ENCODE results near the gene ARID4B.
"Not testable (repeated sequence)": the region's sequence is repeated elsewhere in the genome, so short reads cannot be mapped to it uniquely, and the experiment has no call there.

ARID4B gene

DNA sequence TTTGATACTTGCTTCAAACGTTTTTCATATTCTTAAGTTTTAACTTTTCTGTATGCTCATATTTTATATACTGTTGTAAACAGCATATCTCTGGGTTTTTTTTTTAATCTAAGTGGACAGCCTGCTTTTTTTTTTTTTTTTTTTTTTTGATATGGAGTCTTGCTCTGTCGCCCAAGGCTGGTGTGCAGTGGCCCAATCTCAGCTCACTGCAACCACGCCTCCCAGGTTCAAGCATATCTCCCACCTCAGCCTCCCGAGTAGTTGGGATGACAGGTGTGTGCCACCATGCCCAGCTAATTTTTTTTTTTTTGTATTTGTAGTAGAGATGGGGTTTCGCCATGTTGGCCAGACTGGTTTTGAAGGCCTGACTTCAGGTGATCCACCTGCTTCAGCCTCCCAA, 40.4 kb upstream of the ARID4B start:
- Histone ChIP-seq H3K4me1 (ENCODE audit: insufficient read depth, low read length, severe bottlenecking) (peaks cover 19% of the 10 kb centered on the region), H4K20me1 (ENCODE audit: insufficient read depth, low read length) (no peaks in the 10 kb centered on the region), H3K27me3 (ENCODE audit: insufficient read depth, low read length) (no peaks in the 10 kb centered on the region), H3K9ac (ENCODE audit: low read length) (peak overlapping the region; percentile 68; the same call in 1 of the 2 replicates), H3K9me3 (ENCODE audit: low read length) (no peaks in the 10 kb centered on the region), H3K79me2 (ENCODE audit: insufficient read depth, low read length) (peaks cover 23% of the 10 kb centered on the region), H3F3A (ENCODE audit: insufficient read depth, low read length) (no peaks in the 10 kb centered on the region), H3K9me2 (ENCODE audit: low read depth, low read length) (no peaks in the 10 kb centered on the region), H3K4me2 (ENCODE audit: low read length) (peak overlapping the region; percentile 66), H3K36me3 (ENCODE audit: insufficient read depth, low read length) (no peaks in the 10 kb centered on the region), H3K27ac (ENCODE audit: low read depth, low read length, poor library complexity, severe bottlenecking) (no peak overlapping the region), H3K4me3 (ENCODE audit: low read depth, low read length, poor library complexity, severe bottlenecking) (peak overlapping the region; percentile 72), H2AFZ (ENCODE audit: low read length) (no peak overlapping the region)
- TF ChIP-seq CTCF (IDR thresholded peaks at IDR 0.05; ENCODE audit: low read length), result no peak
- no peak for TF ChIP-seq EZH2 (IDR thresholded peaks at IDR 0.05; ENCODE audit: borderline replicate concordance, low read length)

GRCh38 chr1:235367000-235367908, 39.3 kb upstream of the ARID4B start, which contains the start of gene TBCE:
Gene TBCE (plus strand): TSS chr1:235367427. CDS start chr1:235380050, 12,623 bp downstream.
- Histone ChIP-seq H3K9ac (ENCODE audit: low read length) (peak within 1 kb of the TSS; percentile 68), H3K4me2 (ENCODE audit: low read length) (peak within 1 kb of the TSS; percentile 66), H3K79me2 (ENCODE audit: insufficient read depth, low read length) (peaks cover 16% of the 10 kb centered on the region; the same call in 1 of the 2 replicates), H3K36me3 (ENCODE audit: insufficient read depth, low read length) (no peaks in the 10 kb centered on the region), H2AFZ (ENCODE audit: low read length) (peak within 1 kb of the TSS; percentile 54; the same call in 1 of the 2 replicates), H3K4me1 (ENCODE audit: insufficient read depth, low read length, severe bottlenecking) (peaks cover 19% of the 10 kb centered on the region), H3K4me3 (ENCODE audit: low read depth, low read length, poor library complexity, severe bottlenecking) (peak within 1 kb of the TSS; percentile 72), H4K20me1 (ENCODE audit: insufficient read depth, low read length) (no peaks in the 10 kb centered on the region), H3K9me2 (ENCODE audit: low read depth, low read length) (no peaks in the 10 kb centered on the region), H3K27ac (ENCODE audit: low read depth, low read length, poor library complexity, severe bottlenecking) (peak within 1 kb of the TSS; percentile 35), H3K27me3 (ENCODE audit: insufficient read depth, low read length) (no peaks in the 10 kb centered on the region), H3F3A (ENCODE audit: insufficient read depth, low read length) (no peaks in the 10 kb centered on the region), H3K9me3 (ENCODE audit: low read length) (no peaks in the 10 kb centered on the region)
- TF ChIP-seq CTCF (IDR thresholded peaks at IDR 0.05; ENCODE audit: low read length) (no peak), EZH2 (IDR thresholded peaks at IDR 0.05; ENCODE audit: borderline replicate concordance, low read length) (no peak)

GRCh38 chr1:235366286-235366685, 38.3 kb upstream of the ARID4B start:
- peaks cover 10% of the 10 kb centered on the region; the same call in 1 of the 2 replicates for H3K79me2 ChIP-seq (ENCODE audit: insufficient read depth, low read length)
- H3K9me3 ChIP-seq (ENCODE audit: low read length), result no peaks in the 10 kb centered on the region
- no peaks in the 10 kb centered on the region for H3K9me2 ChIP-seq (ENCODE audit: low read depth, low read length)
- H3K4me1 ChIP-seq (ENCODE audit: insufficient read depth, low read length, severe bottlenecking), result peaks cover 22% of the 10 kb centered on the region
- peak overlapping the region; percentile 72 for H3K4me3 ChIP-seq (ENCODE audit: low read depth, low read length, poor library complexity, severe bottlenecking)
- peak overlapping the region; percentile 68; the same call in 1 of the 2 replicates for H3K9ac ChIP-seq (ENCODE audit: low read length)
- H4K20me1 ChIP-seq (ENCODE audit: insufficient read depth, low read length), result no peaks in the 10 kb centered on the region
- TF ChIP-seq EZH2 (IDR thresholded peaks at IDR 0.05; ENCODE audit: borderline replicate concordance, low read length), result no peak
- no peak for TF ChIP-seq CTCF (IDR thresholded peaks at IDR 0.05; ENCODE audit: low read length)
- H2AFZ ChIP-seq (ENCODE audit: low read length), result 0 out of 2 replicates have a peak overlapping the region, but pooled peaks have one; percentile 54
- H3K27ac ChIP-seq (ENCODE audit: low read depth, low read length, poor library complexity, severe bottlenecking), result no peak overlapping the region
- no peaks in the 10 kb centered on the region for H3F3A ChIP-seq (ENCODE audit: insufficient read depth, low read length)
- peak overlapping the region; percentile 66; the same call in 1 of the 2 replicates for H3K4me2 ChIP-seq (ENCODE audit: low read length)
- no peaks in the 10 kb centered on the region for H3K27me3 ChIP-seq (ENCODE audit: insufficient read depth, low read length)
- no peaks in the 10 kb centered on the region for H3K36me3 ChIP-seq (ENCODE audit: insufficient read depth, low read length)

DNA sequence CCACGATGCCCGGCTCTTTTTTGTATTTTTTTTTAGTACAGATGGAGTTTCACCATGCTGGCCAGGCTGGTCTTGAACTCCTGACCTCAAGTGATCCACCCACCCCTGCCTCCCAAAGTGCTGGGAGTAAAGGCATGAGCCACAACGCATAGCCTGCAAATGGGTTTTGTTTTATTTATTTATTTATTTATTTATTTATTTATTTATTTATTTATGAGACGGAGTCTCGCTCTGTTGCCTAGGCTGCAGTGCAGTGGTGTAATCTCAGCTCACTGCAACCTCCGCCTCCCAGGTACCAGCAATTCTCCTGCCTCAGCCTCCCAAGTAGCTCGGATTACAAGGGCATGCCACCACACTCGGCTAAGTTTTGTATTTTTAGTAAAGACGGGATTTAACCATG, 36.2 kb upstream of the ARID4B start:
- not testable (repeated sequence) for H3K4me3 ChIP-seq (ENCODE audit: low read depth, low read length, poor library complexity, severe bottlenecking)

More for the DNA sequence above, 36.2 kb upstream of the ARID4B start:
- not testable (repeated sequence) for H3K27ac ChIP-seq (ENCODE audit: low read depth, low read length, poor library complexity, severe bottlenecking); H3K9me3 ChIP-seq (ENCODE audit: low read length); H3F3A ChIP-seq (ENCODE audit: insufficient read depth, low read length); H3K79me2 ChIP-seq (ENCODE audit: insufficient read depth, low read length); H3K36me3 ChIP-seq (ENCODE audit: insufficient read depth, low read length); H3K4me2 ChIP-seq (ENCODE audit: low read length); H3K9ac ChIP-seq (ENCODE audit: low read length); H2AFZ ChIP-seq (ENCODE audit: low read length); H3K27me3 ChIP-seq (ENCODE audit: insufficient read depth, low read length); H4K20me1 ChIP-seq (ENCODE audit: insufficient read depth, low read length); H3K9me2 ChIP-seq (ENCODE audit: low read depth, low read length)
- peaks cover 26% of the 10 kb centered on the region for H3K4me1 ChIP-seq (ENCODE audit: insufficient read depth, low read length, severe bottlenecking)
